NCI-H2029 (cell line): ENCODE results near the gene SPSB4.
"Not testable (repeated sequence)": the region's sequence is repeated elsewhere in the genome, so short reads cannot be mapped to it uniquely, and the experiment has no call there.

Source experiments
- DNase-seq: peaks from one replicate; lab custom pipeline; 2025; lab: John Stamatoyannopoulos, UW

SPSB4 gene

DNA sequence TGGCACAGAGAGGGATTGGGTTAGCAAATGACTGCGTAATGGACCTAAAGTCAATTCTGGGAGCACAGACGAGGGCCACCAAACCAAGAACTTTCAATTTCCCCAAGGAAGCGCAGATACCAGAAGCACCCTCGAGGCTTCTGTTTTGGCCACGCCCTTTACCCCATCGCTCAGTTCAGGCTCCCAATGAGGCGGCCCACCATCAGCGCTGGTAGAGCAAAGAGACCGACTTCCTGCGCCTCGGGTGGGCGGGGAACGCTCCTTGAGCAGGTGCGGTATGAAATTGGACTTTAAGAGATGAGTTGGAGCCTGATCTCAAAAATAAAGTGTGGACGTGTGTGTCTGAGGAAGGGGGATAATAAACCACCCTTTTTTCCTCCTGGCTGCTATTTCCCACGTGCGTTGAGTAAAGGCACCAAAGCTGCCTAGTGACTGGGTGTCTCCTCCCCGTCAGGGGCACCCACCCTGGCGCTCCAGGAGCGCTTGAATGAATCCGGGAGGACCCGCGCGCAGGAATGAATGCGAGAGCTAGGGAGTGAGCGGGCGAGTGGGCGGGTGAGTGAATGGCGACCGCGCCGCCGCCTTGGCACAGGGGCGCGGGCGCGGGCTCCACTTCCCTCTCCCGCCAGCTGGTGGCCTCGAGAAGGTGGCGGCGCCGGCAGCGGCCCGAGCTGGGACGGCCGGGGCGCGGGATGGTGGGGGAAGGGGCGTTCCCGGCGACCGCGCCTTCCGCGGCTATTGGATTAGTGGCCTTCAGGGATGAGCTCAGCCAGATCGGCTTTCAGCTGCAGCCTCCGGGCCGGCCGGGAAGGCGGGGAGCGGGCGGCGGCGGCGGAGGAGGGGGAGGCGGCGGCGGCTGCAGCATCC lies at the start of gene SPSB4:
SPSB4 (plus strand) TSS at position 772 of the 867 bp plus-strand sequence. CDS start 14,758 bp downstream, outside the sequence.
- DNase-seq: peak; percentile 55

DNA sequence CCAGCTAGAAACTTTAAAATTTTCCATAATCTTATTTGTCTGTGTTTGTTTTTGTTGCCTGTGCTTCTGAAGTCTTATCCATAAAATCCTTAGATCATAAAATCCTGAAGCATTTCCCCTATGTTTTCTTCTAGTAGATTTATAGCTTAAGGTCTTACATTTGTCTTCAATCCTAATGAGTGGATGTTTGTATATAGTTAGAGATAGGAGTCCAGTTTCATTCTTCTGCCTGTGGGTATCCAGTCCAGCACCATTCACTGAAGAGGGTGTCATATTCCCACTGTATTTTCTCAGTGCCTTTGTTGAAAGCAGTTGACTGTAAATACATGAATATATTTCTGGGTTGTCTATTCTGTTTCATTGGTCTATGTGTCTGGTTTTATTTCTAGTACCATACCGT lies 44.8 kb upstream of the SPSB4 start:
- peak; percentile 49 for DNase-seq

DNA sequence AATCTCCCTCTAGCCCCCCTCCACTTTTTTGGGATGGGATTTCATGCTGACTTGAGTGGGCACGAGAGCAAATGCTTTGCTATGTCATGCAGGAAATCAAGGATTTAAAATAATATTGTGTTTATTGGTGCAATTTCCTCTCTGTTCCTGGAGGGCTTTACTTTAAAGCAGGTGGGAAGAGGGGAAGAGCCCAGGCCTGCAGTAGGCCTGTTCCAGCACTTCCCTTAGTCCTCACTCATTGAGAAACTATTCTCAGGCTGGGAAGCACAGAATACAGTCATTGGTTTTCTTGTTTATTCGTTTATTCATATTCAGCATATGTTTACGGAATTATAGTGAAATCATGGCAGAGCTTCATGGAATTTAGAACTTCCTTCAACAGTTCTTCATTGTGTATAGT lies 41.7 kb upstream of the SPSB4 start:
- DNase-seq: no peak

DNA sequence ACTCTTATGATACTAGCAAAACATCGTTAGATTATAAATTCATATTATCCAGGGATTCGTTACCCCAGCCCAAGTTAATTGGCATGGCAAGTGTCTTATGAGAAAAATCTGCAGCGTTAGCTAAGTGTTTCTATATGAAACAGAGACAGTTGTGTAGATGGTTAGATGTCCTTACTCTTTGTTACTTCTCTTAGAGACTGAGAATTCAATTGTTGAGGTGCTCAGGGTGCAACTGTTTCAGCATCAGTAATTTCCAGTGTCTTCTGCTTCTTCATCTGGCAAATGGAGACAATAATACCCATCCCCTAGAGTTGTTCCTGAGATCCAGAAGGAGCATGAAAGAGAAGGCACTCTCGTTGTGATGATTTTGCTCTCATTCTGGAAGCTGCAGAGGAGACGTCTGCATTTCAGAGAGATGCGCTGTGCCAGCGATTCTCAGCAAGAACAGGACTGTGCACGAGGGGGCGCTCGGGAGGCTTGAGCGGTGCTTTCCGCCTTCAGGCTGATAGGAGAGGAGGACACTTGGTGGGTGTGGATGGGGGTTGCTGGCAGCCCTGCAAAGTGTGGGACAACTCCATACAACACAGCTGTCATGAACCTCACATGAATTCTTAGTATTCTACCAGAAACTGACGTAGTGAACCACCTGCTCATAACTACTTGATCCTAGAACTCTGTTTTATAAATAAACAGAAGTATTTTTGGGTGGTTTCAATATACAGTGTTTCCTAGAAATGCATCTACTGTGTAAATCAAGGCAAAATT lies 39.7 kb upstream of the SPSB4 start:
- DNase-seq: peak; percentile 55

DNA sequence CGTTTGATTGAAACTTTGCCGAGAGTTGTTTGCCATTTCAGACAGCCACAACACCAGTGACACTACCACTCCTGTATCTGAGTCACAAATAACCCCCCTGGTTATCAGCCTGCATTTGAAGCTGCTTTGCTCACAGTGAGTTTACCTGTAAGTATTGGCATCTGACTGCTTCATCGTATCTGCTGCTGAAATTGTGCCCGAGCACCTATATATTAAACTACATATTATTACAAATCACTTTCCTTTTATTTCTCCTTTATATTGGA lies 39.2 kb upstream of the SPSB4 start:
- DNase-seq: no peak

DNA sequence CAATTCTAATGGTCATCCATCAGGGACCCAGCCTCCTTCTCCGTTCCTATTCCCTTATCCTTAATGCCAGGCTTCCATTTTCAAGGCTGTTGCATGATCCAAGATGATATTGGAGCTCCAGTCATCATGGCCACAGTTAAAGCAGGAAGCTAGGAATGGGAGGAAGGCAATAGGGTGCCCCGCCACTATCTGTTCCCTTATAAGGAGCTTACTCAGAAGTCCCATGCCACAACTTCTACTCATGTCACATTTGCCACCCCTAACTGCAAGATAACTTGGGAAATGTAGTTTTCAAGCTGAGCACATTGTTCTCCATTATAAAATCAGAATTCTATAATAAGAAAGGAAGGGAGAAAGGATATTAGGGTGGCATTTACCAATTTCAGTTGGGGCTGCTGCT lies 38.6 kb upstream of the SPSB4 start:
- no peak for DNase-seq

DNA sequence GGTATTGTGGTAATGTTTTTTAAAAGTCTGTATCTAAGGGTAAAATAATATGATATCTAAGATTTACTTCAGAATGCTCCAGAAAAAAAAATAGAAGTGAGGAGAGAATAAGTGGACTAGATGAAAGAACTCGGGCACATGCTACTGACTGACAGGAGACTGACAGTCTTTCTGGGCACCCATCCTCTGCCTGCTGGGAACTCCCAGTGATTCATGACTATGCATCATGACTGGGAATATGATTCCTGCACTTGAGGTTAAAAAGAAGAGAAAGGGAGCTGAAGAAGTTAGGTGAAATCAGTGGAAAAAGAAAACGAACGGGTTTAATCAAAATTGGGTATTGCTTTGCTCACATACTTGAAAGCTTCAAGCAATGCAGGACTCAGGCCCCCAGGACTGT lies 35.7 kb upstream of the SPSB4 start:
- DNase-seq: no peak

DNA sequence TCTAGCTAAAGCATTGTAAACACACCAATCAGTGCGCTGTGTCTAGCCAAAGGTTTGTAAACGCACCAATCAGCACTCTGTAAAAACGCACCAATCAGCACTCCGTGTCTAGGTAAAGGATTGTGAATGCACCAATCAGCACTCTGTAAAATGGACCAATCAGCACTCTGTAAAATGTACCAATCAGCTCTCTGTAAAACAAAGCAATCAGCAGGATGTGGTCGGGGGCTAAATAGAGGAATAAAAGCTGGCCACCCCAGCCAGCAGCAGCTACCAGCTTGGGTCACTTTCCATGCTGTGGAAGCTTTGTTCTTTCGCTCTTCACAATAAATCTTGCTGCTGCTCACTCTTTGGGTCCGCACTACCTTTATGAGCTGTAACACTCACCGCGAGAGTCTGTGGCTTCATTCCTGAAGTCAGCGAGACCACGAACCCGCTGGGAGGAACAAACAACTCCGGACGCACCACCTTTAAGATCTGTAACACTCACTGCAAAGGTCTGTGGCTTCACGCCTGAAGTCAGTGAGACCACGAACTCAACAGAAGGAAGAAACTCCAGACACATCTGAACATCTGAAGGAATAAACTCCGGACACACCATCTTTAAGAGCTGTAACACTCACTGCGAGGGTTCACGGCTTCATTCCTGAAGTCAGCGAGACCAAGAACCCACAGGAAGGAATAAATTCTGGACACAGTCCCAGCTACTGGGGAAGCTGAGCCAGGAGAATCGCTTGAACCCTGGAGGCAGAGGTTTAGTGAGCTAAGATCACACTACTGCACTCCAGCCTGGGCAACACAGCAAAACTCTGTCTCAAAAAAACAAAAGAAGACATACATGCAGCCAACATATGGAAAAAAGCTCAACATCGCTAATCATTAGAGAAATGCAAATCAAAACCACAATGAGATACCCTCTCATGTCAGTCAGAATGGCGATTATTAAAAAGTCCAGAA lies 33.5 kb upstream of the SPSB4 start:
- not testable (repeated sequence) for DNase-seq

DNA sequence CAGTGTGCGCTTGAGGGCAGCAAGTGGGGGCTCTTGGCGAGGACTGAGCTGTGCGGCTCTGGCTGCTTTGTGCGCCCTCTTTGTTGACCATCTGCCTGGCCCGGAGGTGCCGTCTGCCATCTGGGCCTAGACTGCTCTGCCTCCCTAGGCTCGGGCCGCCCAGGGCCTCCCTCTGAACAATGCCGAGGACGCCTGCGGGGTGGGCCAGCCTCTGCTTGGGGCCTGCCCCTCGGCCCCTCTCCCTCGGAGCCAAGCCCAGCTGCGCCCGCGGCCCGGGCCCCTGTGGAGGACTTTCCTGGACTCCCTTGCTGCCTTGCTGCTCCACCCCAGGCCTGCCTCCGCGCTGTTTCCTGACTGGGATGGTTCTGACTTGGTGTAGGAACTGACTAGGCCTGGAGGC lies 31.9 kb upstream of the SPSB4 start:
- DNase-seq: no peak

DNA sequence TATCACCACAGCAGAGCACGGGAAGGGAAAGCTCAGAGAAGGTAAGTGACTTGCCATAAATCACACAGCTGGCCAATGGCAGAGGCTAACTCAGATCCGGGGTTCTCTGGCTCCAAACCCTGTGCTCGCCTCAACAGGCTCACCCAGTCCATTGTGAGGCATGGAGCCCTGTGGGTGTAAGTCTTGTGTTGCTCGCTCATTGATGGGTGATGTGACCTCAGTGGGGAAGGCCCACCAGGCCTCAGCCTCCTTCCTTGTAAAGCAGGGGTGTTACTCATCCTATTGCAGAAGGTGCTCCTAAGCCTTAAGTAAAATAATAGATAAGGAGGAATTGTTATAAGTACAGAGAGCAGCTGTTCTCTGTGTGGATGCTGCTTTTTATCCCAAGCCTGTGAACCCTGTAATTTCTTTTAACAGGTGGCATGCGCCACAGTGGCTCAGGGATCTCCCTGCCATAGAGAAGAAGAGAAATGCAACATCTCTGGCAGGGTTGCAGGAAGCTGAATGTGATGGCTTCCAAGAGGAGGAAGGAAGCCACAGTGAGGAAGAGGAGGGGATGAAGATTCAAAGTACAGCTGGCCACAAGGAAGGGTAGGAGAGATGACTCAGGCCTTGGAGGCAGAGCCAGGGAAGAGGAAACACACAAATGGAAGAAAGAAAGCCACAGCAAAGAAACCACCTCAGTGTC lies 30.9 kb upstream of the SPSB4 start:
- DNase-seq: no peak

DNA sequence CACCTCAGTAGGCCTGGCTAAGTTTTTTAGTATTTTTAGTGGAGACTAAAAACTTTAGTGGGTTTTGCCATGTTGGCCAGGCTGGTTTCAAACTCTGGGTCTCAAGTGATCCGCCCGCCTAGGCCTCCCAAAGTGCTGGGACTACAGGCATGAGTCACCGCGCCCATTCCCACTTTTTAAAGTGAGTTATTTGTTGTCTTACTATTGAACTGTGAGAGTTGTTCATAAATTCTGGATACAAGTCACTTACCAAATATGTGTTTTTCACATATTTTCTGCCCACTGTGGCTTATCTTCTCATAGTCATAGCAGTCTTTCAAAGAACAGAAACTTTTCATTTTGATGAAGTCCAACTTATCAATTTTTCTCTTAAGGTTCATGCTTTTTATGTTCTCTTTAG lies 29.9 kb upstream of the SPSB4 start:
- DNase-seq: no peak

DNA sequence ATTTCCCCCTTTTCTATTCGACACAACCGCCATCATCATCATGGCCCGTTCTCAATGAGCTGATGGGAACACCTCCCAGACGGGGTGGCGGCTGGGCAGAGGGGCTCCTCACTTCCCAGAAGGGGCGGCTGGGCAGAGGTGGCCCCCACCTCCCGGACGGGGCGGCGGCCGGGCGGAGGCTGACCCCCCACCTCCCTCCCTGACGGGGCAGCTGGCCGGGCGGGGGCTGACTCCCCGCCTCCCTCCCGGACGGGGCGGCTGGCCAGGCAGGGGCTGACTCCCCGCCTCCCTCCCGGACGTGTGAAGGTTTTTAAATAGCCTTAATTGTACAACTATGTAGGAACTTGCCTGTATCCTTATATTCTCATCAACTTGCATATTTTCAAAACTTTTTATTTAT lies 20.9 kb upstream of the SPSB4 start:
- DNase-seq: no peak

DNA sequence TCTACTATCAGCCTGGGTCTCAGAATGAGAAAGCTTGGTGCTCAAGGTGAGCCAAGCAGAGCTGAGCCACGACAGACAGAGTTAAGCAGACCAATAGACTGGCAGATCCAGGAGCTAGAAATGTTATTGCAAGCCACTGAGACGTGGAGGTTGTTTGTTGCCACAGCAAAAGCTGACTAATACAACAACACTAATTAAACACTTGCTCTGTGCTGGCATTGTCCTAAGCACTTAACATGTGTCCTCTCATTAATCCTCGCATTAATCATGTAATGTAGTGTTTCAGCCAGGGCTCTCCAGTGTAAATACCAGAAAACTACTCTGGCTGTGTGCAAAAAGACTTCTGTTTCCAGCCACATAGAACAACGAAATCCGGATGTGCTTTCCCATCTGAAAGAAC lies 11.6 kb upstream of the SPSB4 start:
- peak; percentile 22 for DNase-seq

DNA sequence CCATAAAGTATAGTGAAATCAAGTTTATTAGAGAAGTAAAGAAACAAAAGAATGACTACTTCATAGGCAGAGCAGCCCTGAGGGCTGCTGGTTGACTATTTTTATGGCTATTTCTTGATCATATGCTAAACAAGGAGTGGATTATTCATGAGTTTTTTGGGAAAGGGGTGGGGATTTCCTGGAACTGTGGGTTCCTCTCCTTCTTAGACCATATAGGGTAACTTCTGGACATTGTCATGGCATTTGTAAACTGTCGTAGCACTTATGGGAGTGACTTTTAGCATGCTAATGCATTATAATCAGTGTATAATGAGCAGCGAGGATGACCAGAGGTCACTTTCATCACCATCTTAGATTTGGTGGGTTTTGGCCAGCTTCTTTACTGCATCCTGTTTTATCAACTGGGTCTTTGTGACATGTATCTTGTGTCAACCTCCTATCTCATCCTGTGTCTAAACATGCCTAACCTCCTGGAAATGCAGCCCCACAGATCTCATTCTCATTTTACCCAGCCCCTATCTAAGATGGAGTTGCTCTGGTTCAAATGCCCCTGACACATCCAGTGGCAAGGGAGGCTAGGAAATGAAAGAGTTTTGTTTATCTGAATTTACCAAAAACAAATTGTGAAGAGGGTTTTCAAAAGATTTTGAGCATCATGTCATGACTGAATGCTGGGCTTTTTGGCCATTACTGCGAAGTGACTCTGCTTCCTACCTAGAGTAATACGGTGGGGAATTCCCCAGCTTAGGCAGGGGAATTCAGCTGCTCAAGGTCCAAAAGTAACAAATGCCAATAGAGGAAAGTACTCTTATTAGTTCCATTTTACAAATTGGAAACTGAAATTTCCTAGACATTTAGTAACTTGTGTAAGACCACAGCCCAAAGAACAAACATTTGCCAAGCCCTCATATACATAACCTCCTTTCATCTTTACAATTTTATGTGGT lies 6.2 kb upstream of the SPSB4 start:
- no peak for DNase-seq

DNA sequence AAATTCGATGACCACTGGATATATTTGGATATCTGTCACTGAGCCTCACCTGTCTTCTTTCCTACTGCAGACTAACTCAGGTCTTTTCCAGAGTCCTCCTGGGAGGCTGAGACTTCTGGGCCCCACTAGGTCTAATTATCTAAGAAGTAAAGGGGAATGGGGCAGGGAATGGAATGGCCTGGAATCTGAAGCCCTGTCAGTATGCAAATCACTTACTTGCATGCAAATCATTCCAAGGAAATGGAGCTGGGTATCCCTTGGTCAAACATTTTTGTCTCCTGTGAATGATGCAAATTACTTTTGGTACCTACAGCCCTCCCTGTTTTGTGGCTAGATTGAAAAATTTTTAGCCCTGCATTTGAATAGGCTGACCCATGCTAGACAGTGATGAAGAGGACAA lies 5.3 kb upstream of the SPSB4 start:
- DNase-seq: no peak

DNA sequence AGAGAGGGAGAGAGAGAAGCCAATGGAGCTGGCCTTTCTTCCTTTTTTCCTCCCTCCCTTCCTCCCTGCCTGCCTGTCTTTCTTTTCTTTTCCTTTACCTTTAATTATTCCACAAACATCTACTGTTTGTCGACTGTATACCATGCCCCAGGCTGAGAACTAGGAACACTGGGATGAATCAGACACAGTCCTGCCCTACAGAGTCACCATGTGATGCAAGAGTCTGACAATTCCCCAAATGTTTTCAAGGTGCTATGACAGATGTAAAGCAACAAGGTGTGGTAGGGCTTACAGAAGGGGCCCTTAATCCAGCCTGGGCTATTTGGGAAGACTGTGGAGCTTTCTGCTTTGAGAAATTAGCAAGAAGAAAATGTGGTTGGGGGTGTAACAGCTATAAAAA lies 4.0 kb upstream of the SPSB4 start:
- DNase-seq: no peak

DNA sequence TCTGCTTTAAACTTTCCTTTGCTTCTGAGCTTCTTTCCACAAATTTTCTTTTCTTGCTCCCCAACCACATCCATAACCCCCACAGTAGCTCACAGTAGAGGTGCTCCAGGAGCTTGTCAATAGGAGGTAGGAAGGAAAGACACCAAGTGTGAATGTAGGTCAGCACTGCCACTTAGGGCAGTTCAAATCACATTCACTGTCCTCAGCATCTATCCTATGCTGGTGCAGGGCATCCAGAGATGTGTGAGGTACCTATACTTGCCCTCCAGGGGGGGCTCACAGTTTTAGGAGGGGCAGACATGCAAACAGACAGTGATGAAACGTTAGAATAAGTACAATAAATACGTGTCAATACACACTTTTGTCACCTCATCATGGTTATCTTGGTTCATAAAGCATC lies 1.5 kb upstream of the SPSB4 start:
- DNase-seq: no peak

DNA sequence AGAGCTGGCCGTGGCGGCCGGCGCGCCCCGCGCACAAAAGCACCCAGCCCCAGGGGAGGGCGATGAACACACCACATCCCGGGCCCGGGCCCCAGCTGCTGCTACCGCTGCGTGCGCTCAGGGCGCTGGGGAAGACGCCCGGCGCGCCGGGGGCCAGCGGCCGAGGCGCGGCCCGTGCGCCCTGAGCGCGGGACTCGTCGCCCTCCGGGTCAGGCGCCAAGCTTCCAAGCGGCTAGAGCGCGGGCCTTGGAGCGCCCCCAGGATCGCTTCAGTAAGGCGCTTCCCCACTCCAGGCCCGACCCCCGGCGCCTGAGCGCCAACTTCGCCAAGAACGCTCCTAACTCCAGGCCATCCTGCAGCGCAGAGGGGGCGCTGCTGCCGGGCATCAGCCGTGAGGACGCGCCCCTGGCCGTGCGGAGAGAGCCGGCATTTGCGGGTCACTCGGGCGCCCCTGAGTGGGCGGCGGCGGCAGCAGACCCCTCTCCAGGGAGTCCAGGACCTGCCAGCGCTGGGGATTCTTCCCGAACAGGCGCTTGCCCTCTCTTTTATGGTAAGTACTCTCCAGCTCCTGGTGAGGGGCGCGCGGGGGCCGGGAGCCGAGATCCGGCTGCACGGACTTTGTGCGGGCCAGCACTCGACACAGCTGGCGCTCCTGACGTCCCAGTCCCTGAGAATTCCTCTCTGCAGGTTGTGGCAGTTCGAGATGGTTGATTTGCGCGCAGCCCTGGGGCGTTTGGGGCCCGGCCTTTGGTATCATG lies 475 bp downstream of the SPSB4 start:
- no peak for DNase-seq

DNA sequence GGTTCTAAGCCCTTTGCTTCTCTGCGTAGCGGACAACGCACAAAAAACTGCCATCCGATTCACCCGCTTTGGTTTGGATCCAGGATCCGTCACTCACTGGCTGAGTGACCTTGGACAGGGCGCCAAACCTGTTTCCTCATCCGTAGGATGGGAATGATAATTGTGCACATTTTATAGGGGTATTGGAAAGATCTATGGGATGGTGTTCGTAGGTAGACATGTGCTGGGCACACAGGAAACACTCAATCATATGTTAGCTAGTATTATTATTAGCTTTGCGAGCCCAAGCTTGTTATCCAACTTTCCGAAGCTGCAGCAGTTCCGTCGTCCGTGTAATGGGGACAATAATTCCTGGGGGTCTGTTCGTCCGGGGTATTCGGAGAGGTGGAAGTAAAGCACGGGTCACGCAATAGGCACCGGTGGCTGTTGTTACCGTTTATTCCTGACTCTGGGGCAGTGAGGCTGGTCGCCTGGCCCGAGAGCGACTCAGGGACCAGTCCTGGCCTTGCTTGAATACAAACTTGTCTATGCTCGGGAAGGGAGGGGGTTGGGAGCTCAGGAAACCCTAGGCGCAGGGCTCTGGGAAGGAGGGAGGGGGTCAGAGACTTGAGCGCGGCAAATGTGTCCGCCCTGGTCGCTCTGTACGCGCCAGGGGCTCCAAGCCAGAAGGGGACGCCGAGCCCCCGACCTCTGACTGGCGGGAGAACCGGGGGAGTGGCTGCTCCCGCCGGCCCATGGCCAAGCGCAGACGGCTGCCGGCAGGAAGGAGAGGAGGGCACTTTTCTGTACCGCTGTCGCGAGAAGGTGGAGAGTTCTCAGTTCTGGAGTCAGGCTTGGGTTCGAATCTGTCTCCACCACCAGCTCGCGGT lies 1.3 kb downstream of the SPSB4 start:
- no peak for DNase-seq
